Small intestine (tissue), 7 donors: ENCODE results near the gene SNAP91. TPM values are rescaled to one million over a fixed set of nuclear protein-coding genes. Genes with fewer than 3 reads are reported as not detected.
"Not testable (repeated sequence)": the region's sequence is repeated elsewhere in the genome, so short reads cannot be mapped to it uniquely, and the experiment has no call there.

Experiments
- DNase-seq, 2 donors: peaks; one replicate each; pipeline versions ENCODE4 v3.0.0 to v3.0.0-alpha.2; 2013
- FAIRE-seq: peaks from 2 replicates; lab custom pipeline; 2012; peaks lifted over from hg19 to GRCh38; lab: Jason Lieb, UNC
- H3K27ac ChIP-seq, 3 donors: one replicate each; pipeline ENCODE4 v1.5.1; 2013; ENCODE audit warnings: low read length in 2 of 3, mild to moderate bottlenecking in 2 of 3, control low read depth in 1 of 3, inconsistent platforms in 1 of 3, low read depth in 1 of 3, moderate library complexity in 1 of 3
- H3K27me3 ChIP-seq, 3 donors: one replicate each; pipeline ENCODE4 v1.6.1; 2013; ENCODE audit warnings: low read length in 3 of 3, inconsistent platforms in 1 of 3; ENCODE audit not compliant: control insufficient read depth in 3 of 3, insufficient read depth in 3 of 3
- H3K36me3 ChIP-seq, 3 donors: one replicate each; pipeline ENCODE4 v1.6.1; 2013; ENCODE audit warnings: low read length in 3 of 3, inconsistent platforms in 1 of 3, low read depth in 1 of 3, mild to moderate bottlenecking in 1 of 3, moderate library complexity in 1 of 3; ENCODE audit not compliant: control insufficient read depth in 3 of 3, insufficient read depth in 2 of 3
- H3K4me1 ChIP-seq, 3 donors: one replicate each; pipeline ENCODE4 v1.6.1; 2013; ENCODE audit warnings: low read length in 2 of 3, inconsistent platforms in 1 of 3, low read depth in 1 of 3, mild to moderate bottlenecking in 1 of 3, moderate library complexity in 1 of 3; ENCODE audit not compliant: control insufficient read depth in 3 of 3, insufficient read depth in 2 of 3
- H3K4me3 ChIP-seq, 3 donors: one replicate each; pipeline ENCODE4 v1.5.1; 2013; ENCODE audit warnings: low read length in 3 of 3, control low read depth in 1 of 3, inconsistent platforms in 1 of 3, low read depth in 1 of 3, mild to moderate bottlenecking in 1 of 3, moderate library complexity in 1 of 3
- H3K9me3 ChIP-seq, 2 donors: one replicate each; pipeline ENCODE4 v1.6.1; 2013; ENCODE audit warnings: low read depth in 1 of 2, low read length in 1 of 2; ENCODE audit not compliant: control insufficient read depth in 2 of 2, insufficient read depth in 1 of 2
- WGBS, 3 donors: extraction: QIAGEN DNeasy Blood & Tissue Kit; methylation state at CpG; one replicate each; pipeline ENCODE4 v1.1.7; 2013; 5-methylcytosine and 5-hydroxymethylcytosine counted together
- polyA plus RNA-seq, 4 donors: library from polyadenylated mRNA; stranded (reverse) in 3 of 4; unstranded in 1 of 4; fragments of 200-250 nt in 3 of 4; fragments of 120-200 nt in 1 of 4; gene quantifications; one replicate each; pipeline versions ENCODE4 v1.2.1 to v1.2.3, GENCODE V29; 2013
- donor health status: healthy with polysubstance abuse.
- donor health status: control.
- donor health status: control.
- donor health status: Bipolar disorder and iron deficiency.
- donor health status: healthy.

The SNAP91 gene
- polyA plus RNA-seq, 4 donors = 0.43 to 1.9 (median 0.81) TPM; not detected in 1

DNA sequence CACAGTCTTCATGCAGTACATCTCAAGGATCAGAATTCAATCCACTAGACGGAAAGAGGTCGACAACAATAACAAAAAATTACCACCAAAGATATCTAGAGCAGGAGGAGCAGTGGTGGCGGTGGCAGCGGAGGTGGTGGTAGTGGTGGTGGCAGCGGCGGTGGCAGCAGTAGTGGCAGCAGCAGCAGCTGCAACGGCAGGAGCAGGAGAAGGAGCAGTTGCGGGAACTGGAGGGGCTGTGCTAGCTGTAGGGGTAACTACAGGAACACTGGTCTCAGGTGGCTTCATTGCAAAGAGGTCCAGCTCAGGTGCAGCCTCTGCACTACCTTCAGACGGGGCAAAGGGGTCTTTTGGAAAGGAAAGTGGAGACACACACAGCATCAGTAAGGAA, 115.5 kb downstream of the SNAP91 start:
- no peaks in the 10 kb centered on the region for H3K4me1 ChIP-seq
- FAIRE-seq (no peak), DNase-seq (no peak)
- H3K27me3 ChIP-seq = peaks cover 0 to 2% (median 0%) of the 10 kb centered on the region in 3 donors
- no peak overlapping the region for H3K27ac ChIP-seq
- no peak overlapping the region for H3K4me3 ChIP-seq
- no peaks in the 10 kb centered on the region for H3K9me3 ChIP-seq
- WGBS, 3 donors = 87 to 92% (median 89%) methylated on average over 9 of the region's 9 CpGs
- H3K36me3 ChIP-seq = no peaks in the 10 kb centered on the region

DNA sequence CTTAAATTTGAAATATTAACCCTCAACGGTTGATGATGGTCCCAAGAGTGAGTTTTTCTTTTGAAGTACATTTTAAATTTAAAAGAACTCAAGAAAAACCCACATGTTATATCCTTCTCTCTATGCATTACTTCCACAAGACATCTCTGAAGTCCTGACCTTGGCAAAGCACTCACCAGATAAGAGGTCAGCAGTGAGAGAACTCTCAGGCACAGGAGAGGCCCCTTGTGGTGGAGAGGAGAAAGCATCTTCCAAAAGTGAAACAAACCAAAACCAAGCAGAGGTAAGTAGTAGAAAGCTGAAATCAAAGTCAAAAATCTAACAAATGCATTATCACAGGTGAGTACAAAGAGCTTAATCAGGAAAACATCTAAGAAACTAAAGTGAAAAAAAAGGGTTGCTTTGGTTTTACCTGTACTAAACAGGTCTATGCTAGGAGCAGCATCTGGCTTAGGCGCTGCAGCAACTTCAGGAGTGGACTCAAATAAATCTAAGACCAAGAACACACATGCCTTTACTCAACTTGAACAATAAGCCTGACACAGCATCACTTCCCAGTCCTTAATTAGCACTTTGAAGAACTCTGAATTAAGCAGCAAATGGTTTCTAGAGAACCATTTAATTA, 116.0 kb downstream of the SNAP91 start:
- FAIRE-seq = no peak
- no peaks in the 10 kb centered on the region for H3K4me1 ChIP-seq
- DNase-seq = peak; percentile 6 to 36
- H3K9me3 ChIP-seq = no peaks in the 10 kb centered on the region
- 75 to 79% (median 78%) methylated on average over 2 of the region's 2 CpGs for WGBS, 3 donors
- no peak overlapping the region for H3K27ac ChIP-seq
- H3K36me3 ChIP-seq = no peaks in the 10 kb centered on the region
- peaks cover 0 to 2% (median 0%) of the 10 kb centered on the region in 3 donors for H3K27me3 ChIP-seq
- H3K4me3 ChIP-seq = no peak overlapping the region

DNA sequence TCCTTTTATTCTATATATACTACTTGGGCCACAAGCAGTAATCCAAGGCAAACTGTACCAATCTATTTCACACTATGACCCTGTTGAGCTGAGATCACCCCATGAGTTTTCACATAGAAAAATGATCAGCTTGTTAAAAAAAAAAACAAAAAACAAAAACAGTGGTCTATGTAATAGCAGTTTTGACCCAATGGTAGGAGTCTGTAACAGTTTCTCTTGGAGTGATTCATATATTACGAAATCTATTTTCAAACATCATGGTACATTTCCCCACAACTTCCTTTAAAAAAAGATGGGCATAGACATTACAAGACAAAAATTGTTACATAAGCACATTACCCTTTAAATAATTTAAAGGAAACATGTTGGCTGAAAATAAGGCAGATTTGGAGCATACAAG, 118.5 kb downstream of the SNAP91 start:
- WGBS, 3 donors = 40 to 79% (median 43%) methylated on average over 1 of the region's 1 CpG
- no peak for DNase-seq
- H3K4me1 ChIP-seq = no peaks in the 10 kb centered on the region

DNA sequence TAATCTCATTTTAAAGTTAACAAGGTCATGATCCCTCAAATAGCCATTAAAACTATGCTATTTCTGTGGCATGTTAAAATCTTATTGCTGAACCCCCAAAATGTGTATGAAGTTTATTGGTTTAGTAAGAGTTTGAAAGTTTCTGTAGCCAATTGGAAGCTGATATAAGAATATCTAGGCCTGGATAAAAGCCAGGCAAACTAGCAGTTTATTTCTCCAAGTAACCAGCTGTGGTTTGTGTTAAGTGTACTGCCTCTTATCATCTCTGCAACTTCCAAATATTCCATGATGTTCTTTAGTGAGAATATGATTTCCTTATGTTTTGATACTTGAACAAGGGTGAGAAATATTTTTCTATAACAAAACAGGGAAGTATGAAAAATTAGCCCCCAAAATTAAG, 119.8 kb downstream of the SNAP91 start:
- DNase-seq (no peak), FAIRE-seq (no peak)
- no peaks in the 10 kb centered on the region for H3K36me3 ChIP-seq
- H3K4me3 ChIP-seq = no peak overlapping the region
- no peaks in the 10 kb centered on the region for H3K4me1 ChIP-seq
- peaks cover 0 to 2% (median 0%) of the 10 kb centered on the region in 3 donors for H3K27me3 ChIP-seq
- H3K9me3 ChIP-seq = no peaks in the 10 kb centered on the region
- no peak overlapping the region for H3K27ac ChIP-seq

More for the DNA sequence above, 118.5 kb downstream of the SNAP91 start:
- H3K36me3 ChIP-seq = no peaks in the 10 kb centered on the region
- no peak overlapping the region for H3K27ac ChIP-seq
- no peak overlapping the region for H3K4me3 ChIP-seq
- peaks cover 0 to 2% (median 0%) of the 10 kb centered on the region in 3 donors for H3K27me3 ChIP-seq
- no peak for FAIRE-seq
- no peaks in the 10 kb centered on the region for H3K9me3 ChIP-seq

DNA sequence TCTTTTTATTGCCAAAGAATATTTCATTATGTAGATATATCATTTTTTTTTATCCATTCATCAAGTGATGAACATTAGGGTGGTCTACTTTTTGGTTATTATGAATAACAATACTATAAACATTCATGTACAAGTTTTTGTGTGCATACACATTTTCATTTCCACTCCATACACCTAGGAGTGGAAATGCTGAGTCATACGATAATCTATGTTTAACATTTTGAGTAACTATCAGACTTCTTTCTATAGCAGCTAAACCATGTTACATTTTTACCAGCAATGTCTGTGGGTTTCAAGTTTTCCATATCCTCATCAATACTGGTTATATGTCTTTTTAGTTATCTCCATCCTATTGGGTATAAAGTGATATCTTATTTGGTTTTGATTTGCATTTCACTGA, 130.8 kb downstream of the SNAP91 start:
- H3K36me3 ChIP-seq = no peaks in the 10 kb centered on the region
- DNase-seq (no peak), FAIRE-seq (no peak)
- no peaks in the 10 kb centered on the region for H3K4me1 ChIP-seq
- H3K27ac ChIP-seq = no peak overlapping the region
- peaks cover 0 to 1% (median 0%) of the 10 kb centered on the region in 3 donors for H3K27me3 ChIP-seq
- no peaks in the 10 kb centered on the region for H3K9me3 ChIP-seq
- H3K4me3 ChIP-seq = no peak overlapping the region
- WGBS, 3 donors = 68 to 92% (median 79%) methylated on average over 1 of the region's 1 CpG

DNA sequence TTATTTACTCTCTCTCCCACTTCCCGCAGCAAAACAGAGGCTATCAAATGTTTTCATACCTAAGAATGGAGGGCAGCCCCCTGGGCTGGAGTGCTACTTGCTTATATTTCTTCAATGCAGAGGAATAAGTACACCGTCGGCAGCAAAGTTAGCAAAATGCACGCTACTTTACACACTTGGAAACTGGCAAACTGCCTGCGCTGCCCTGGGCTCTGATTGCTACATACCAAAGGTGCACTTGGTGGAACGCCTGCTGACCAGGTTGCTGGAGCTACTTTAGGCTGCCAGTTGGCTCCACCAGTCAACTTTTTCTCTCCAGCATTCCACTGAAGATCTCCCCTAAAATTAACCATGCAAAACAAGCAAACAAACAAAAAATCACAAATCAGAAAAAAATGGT, 134.1 kb downstream of the SNAP91 start:
- Histone ChIP-seq H3K36me3 (no peaks in the 10 kb centered on the region), H3K27ac (no peak overlapping the region), H3K4me3 (no peak overlapping the region), H3K9me3 (peaks cover 0 to 3% of the 10 kb centered on the region in 2 donors), H3K27me3 (no peaks in the 10 kb centered on the region), H3K4me1 (no peaks in the 10 kb centered on the region)
- FAIRE-seq (no peak), DNase-seq (no peak)
- WGBS, 3 donors = 67 to 82% (median 67%) methylated on average over 6 of the region's 6 CpGs

DNA sequence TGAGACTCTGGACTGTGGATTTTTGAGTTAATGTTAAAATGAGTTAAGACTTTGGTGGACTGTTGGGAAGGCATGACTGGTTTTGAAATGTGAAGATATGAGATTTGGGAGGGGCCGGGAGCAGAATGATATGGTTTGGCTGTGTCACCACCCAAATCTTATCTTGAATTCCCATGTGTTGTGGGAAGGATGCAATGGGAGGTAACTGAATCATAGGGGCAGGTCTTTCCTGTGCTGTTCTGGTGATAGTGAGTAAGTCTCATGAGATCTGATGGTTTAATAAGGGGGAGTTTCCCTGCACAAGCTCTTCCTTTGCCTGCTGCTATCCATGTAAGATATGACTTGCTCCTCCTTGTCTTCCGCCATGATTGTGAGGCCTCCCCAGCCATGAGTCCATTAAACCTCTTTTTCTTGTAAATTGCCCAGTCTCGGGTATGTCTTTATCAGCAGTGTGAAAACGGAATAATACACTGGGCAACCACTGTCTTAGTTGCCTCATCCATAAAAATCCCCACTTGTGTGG, 137.2 kb downstream of the SNAP91 start:
- H3K36me3 ChIP-seq, H3K4me1 ChIP-seq, H3K27ac ChIP-seq, H3K9me3 ChIP-seq, DNase-seq, H3K27me3 ChIP-seq, FAIRE-seq, H3K4me3 ChIP-seq: not testable (repeated sequence)
- 72 to 90% (median 84%) methylated on average over 4 of the region's 4 CpGs for WGBS, 3 donors

DNA sequence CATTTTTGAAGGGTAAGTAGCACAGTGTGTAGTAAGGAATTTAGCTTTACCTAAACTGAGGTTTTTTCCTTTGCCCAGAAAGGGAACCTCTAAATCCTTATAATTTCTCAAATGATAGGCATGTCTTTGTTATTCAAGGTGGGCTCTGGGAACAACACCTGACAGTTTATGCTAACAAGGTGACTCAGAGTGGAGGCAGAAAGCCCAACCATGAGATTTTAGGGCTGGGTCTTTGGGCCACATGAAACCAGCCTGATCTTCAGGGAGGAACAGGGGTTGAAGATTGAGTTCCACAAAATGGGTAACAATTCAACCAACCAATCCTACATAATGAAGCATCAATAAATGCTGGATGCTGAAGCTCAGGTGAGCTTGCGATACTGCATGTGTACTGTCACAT, 149.9 kb downstream of the SNAP91 start:
- WGBS, 3 donors = 94 to 100% (median 98%) methylated on average over 1 of the region's 1 CpG
- no peak overlapping the region for H3K4me3 ChIP-seq
- no peaks in the 10 kb centered on the region for H3K4me1 ChIP-seq
- H3K27ac ChIP-seq = no peak overlapping the region
- no peaks in the 10 kb centered on the region for H3K9me3 ChIP-seq
- peaks cover 0 to 2% (median 0%) of the 10 kb centered on the region in 3 donors for H3K27me3 ChIP-seq
- H3K36me3 ChIP-seq = no peaks in the 10 kb centered on the region
- FAIRE-seq (no peak), DNase-seq (no peak)

DNA sequence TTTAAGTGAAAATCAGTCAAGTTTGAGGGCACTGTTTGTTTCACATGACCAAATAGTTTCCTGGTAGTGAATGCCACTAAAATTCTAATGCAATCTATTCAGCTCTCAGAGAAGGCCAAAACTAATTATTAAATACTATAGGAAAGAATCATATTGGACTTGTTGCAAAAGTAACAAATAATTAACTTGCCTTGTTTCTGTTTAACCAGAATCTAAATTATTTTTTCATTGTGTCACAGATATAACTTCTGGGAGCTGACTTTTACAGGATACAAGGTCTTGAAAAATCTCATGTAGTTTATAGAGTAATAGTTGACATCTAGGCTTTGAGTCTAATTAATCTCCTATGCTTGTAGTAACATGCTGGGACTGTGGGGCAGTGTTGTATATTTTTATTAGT, 152.0 kb downstream of the SNAP91 start:
- H3K9me3 ChIP-seq = no peaks in the 10 kb centered on the region
- no peak overlapping the region for H3K4me3 ChIP-seq
- no peak overlapping the region for H3K27ac ChIP-seq
- DNase-seq (no peak), FAIRE-seq (no peak)
- no peaks in the 10 kb centered on the region for H3K36me3 ChIP-seq
- no peaks in the 10 kb centered on the region for H3K4me1 ChIP-seq
- H3K27me3 ChIP-seq = peaks cover 0 to 2% (median 0%) of the 10 kb centered on the region in 3 donors
